ENCODE data around the gene SMARCD3. TPM values are rescaled to one million over a fixed set of nuclear protein-coding genes. Genes with fewer than 3 reads are reported as not detected.

The SMARCD3 gene
- total and polyA plus RNA-seq, 2 of the 13 experiments (the other 11 are each of a cell fraction or from before 2014, with no cell fraction given), result 0.20 to 0.62 TPM

GRCh38 chr7:151252561-151252835 lies 4.0 kb upstream of the SMARCD3 start:
- H3K9me3 ChIP-seq (ENCODE audit: low read length), result no peaks in the 10 kb centered on the region
- WGBS (ENCODE audit: low lambda C conversion rate), result 41% methylated on average over 5 of the region's 9 CpGs
- peak overlapping the region; percentile 74; the same call in 1 of the 2 replicates for H3K4me2 ChIP-seq (ENCODE audit: low read depth, low read length)
- peaks cover 48% of the 10 kb centered on the region for H3K4me1 ChIP-seq (ENCODE audit: insufficient read depth, low read length)
- TF ChIP-seq CENPBD1 (CRISPR knock-in tag; IDR thresholded peaks at IDR 0.05; ENCODE audit: borderline replicate concordance, low read depth) (no peak), HDAC1 (CRISPR knock-in tag; IDR thresholded peaks at IDR 0.05) (no peak), ZFP90 (CRISPR knock-in tag; IDR thresholded peaks at IDR 0.05; ENCODE audit: borderline replicate concordance) (no peak), XBP1 (CRISPR knock-in tag; IDR thresholded peaks at IDR 0.05) (no peak), ZNF710 (CRISPR knock-in tag; IDR thresholded peaks at IDR 0.05; ENCODE audit: borderline replicate concordance) (0 out of 2 replicates have a peak, but pooled peaks have one; percentile 4)
- TF ChIP-seq, protein P1, sequence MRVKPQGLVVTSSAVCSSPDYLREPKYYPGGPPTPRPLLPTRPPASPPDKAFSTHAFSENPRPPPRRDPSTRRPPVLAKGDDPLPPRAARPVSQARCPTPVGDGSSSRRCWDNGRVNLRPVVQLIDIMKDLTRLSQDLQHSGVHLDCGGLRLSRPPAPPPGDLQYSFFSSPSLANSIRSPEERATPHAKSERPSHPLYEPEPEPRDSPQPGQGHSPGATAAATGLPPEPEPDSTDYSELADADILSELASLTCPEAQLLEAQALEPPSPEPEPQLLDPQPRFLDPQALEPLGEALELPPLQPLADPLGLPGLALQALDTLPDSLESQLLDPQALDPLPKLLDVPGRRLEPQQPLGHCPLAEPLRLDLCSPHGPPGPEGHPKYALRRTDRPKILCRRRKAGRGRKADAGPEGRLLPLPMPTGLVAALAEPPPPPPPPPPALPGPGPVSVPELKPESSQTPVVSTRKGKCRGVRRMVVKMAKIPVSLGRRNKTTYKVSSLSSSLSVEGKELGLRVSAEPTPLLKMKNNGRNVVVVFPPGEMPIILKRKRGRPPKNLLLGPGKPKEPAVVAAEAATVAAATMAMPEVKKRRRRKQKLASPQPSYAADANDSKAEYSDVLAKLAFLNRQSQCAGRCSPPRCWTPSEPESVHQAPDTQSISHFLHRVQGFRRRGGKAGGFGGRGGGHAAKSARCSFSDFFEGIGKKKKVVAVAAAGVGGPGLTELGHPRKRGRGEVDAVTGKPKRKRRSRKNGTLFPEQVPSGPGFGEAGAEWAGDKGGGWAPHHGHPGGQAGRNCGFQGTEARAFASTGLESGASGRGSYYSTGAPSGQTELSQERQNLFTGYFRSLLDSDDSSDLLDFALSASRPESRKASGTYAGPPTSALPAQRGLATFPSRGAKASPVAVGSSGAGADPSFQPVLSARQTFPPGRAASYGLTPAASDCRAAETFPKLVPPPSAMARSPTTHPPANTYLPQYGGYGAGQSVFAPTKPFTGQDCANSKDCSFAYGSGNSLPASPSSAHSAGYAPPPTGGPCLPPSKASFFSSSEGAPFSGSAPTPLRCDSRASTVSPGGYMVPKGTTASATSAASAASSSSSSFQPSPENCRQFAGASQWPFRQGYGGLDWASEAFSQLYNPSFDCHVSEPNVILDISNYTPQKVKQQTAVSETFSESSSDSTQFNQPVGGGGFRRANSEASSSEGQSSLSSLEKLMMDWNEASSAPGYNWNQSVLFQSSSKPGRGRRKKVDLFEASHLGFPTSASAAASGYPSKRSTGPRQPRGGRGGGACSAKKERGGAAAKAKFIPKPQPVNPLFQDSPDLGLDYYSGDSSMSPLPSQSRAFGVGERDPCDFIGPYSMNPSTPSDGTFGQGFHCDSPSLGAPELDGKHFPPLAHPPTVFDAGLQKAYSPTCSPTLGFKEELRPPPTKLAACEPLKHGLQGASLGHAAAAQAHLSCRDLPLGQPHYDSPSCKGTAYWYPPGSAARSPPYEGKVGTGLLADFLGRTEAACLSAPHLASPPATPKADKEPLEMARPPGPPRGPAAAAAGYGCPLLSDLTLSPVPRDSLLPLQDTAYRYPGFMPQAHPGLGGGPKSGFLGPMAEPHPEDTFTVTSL (CRISPR knock-in tag; IDR thresholded peaks at IDR 0.05; ENCODE audit: borderline replicate concordance), result no peak
- BruUV-seq (replicated peaks), result no TSS peak
- POLR2A ChIA-PET, result interaction anchor here (1.5 kb wide), 1 partner anchor 26 kb away, joined by 4 read pairs; the partner anchor contains the start of gene ABCF2
- no peak for DNase-seq (ENCODE audit: low spot score)
- H3K4me3 ChIP-seq (replicated peaks in 1 of 3; ENCODE audit: insufficient read depth in 1 of 3, low read depth in 2 of 3, low read length in 3 of 3), result peak overlapping the region in 1 of 3 experiments; percentile 68; a peak in 2 of 6 replicates
- CTCF ChIA-PET (ENCODE audit: low intra/inter-chr PET ratio, low total read pairs), result no interaction called here
- peaks cover 19 to 87% of the 10 kb centered on the region in 2 experiments for H3K27me3 ChIP-seq (ENCODE audit: control insufficient read depth in 1 of 2, insufficient read depth in 2 of 2, low read length in 2 of 2)
- no peaks in the 10 kb centered on the region for H4K20me1 ChIP-seq (ENCODE audit: insufficient read depth, low read length)
- in situ Hi-C loops (cut with HindIII; ENCODE audit: extremely low pct_ligation_motif_present, low pct_unique_long_range_greater_than_20kb) (loop anchor here (5.0 kb wide), 1 partner anchor 50 kb away; no protein-coding TSS in a partner anchor), intact Hi-C loops (cut with micrococcal nuclease; ENCODE audit: unreplicated experiment) (no loop called here)
- no peak overlapping the region for H3K9ac ChIP-seq (ENCODE audit: insufficient read depth, low read depth, low read length)
- no peak overlapping the region for H3K27ac ChIP-seq (ENCODE audit: extremely low read length, insufficient read depth, low read length)
- ATAC-seq, result no peak
- H3K79me2 ChIP-seq (ENCODE audit: insufficient read depth, low read length), result no peaks in the 10 kb centered on the region
- no peak for FAIRE-seq
- no peaks in the 10 kb centered on the region for H3K36me3 ChIP-seq (replicated peaks in 1 of 2; ENCODE audit: control insufficient read depth in 1 of 2, insufficient read depth in 2 of 2, low read length in 2 of 2)
- no peak overlapping the region for H2AFZ ChIP-seq (ENCODE audit: low read length)

Measured in HepG2 (cell line).